SU-DHL-6 (cell line): ENCODE data around the gene CORO2A.
"Not testable (repeated sequence)": the region's sequence is repeated elsewhere in the genome, so short reads cannot be mapped to it uniquely, and the experiment has no call there.

Experiments
- H2AFZ ChIP-seq: fragments of 200-600 bp; sonication (generic); 2 replicates; pipeline ENCODE4 v1.6.1; 2014; ENCODE audit warnings: low read depth, mild to moderate bottlenecking, moderate library complexity, mixed read lengths, antibody characterized with exemption, low read length; ENCODE audit not compliant: severe bottlenecking
- H3F3A ChIP-seq: fragments of 200-600 bp; shearing (Covaris generic); 2 replicates; pipeline ENCODE4 v1.6.0; 2016; ENCODE audit warnings: antibody characterized with exemption, mild to moderate bottlenecking; ENCODE audit not compliant: insufficient read depth
- H3K27ac ChIP-seq: fragments of 200-600 bp; sonication (generic); 2 replicates; pipeline ENCODE4 v1.5.1; 2016; ENCODE audit warnings: low read depth, mild to moderate bottlenecking, low read length, moderate library complexity, mixed read lengths
- H3K27me3 ChIP-seq: fragments of 200-600 bp; sonication (generic), shearing (Covaris generic); 2 replicates; pipeline ENCODE4 v1.6.0; 2014; ENCODE audit warnings: mild to moderate bottlenecking, low read length
- H3K36me3 ChIP-seq: fragments of 200-600 bp; sonication (generic); 2 replicates; pipeline ENCODE4 v1.6.1; 2014; ENCODE audit warnings: mild to moderate bottlenecking, low read length, mixed read lengths
- H3K4me2 ChIP-seq: fragments of 300-600, 200-600 bp; shearing (Covaris generic), sonication (generic); 2 replicates; pipeline ENCODE4 v1.6.0; 2014; ENCODE audit warnings: low read length, low read depth, mild to moderate bottlenecking; ENCODE audit not compliant: poor library complexity, severe bottlenecking
- H3K4me3 ChIP-seq: fragments of 200-600 bp; sonication (generic); 2 replicates; pipeline ENCODE4 v1.5.1; 2014; ENCODE audit warnings: antibody characterized with exemption, low read length, mild to moderate bottlenecking, mixed read lengths; ENCODE audit not compliant: insufficient read depth, poor library complexity, severe bottlenecking
- H3K79me2 ChIP-seq: fragments of 200-600 bp; sonication (generic); 2 replicates; pipeline ENCODE4 v1.6.1; 2014; ENCODE audit warnings: mild to moderate bottlenecking, low read length, moderate library complexity; ENCODE audit not compliant: insufficient read depth
- H3K9ac ChIP-seq: fragments of 200-600 bp; sonication (generic); 2 replicates; pipeline ENCODE4 v1.7.0; 2014; ENCODE audit warnings: mild to moderate bottlenecking, low read length
- H3K9me2 ChIP-seq: fragments of 200-600 bp; sonication (generic); replicated peaks from 2 replicates; pipeline ENCODE4 v1.6.1; 2014; ENCODE audit warnings: low read length; ENCODE audit not compliant: insufficient read depth
- H3K9me3 ChIP-seq: fragments of 200-600 bp; sonication (generic); 2 replicates; pipeline ENCODE4 v1.6.1; 2014; ENCODE audit warnings: low read length, mixed read lengths; ENCODE audit not compliant: insufficient read depth
- H4K20me1 ChIP-seq: fragments of 200-600 bp; sonication (generic); 2 replicates; pipeline ENCODE4 v1.6.1; 2014; ENCODE audit warnings: low read depth, mild to moderate bottlenecking, antibody characterized with exemption, low read length, moderate library complexity, mixed read lengths
- CTCF ChIP-seq: fragments of 200-600 bp; sonication (generic); IDR thresholded peaks from one replicate; pipeline ENCODE4 v1.5.1; 2017; ENCODE audit warnings: antibody characterized with exemption, mild to moderate bottlenecking, low read length, moderate library complexity; ENCODE audit not compliant: insufficient read depth, poor library complexity, severe bottlenecking
- EZH2phosphoT487 ChIP-seq: fragments of 200-600 bp; sonication (generic), shearing (Covaris generic); conservative IDR thresholded peaks from 2 replicates; pipeline ENCODE4 v1.6.1; 2018; ENCODE audit warnings: mild to moderate bottlenecking, antibody characterized with exemption, low read length, moderate library complexity, mixed read lengths

Gene CORO2A

GRCh38 chr9:98175028-98175569 lies 17.3 kb downstream of the CORO2A start:
- no peak overlapping the region for H3K9ac ChIP-seq
- no peak overlapping the region for H3K4me3 ChIP-seq
- H3K79me2 ChIP-seq = no peaks in the 10 kb centered on the region
- no peaks in the 10 kb centered on the region for H3K27me3 ChIP-seq
- H2AFZ ChIP-seq = no peak overlapping the region
- no peaks in the 10 kb centered on the region for H3F3A ChIP-seq
- no peaks in the 10 kb centered on the region for H3K36me3 ChIP-seq
- no peaks in the 10 kb centered on the region for H4K20me1 ChIP-seq
- H3K4me2 ChIP-seq = no peak overlapping the region
- TF ChIP-seq EZH2phosphoT487 = no peak
- TF ChIP-seq CTCF = no peak
- H3K27ac ChIP-seq = no peak overlapping the region
- no peaks in the 10 kb centered on the region for H3K9me2 ChIP-seq
- H3K9me3 ChIP-seq = no peaks in the 10 kb centered on the region

DNA sequence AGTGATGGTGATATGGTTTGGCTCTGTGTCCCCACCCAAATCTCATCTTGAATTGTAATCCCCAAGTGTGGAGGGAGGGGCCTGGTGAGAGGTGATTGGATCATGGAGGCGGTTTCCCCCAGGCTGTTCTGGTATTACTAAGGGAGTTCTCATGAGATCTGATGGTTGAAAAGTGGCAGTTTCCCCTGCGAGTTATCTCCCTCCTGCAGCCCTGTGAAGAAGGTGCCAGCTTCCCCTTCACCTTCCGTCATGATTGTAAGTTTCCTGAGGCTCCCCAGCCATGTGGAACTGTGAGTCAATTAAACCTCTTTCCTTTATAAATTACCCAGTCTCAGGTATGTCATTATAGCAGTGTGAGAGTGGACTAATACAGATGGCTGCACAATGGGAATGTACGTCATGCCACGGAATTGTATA lies 17.9 kb downstream of the CORO2A start:
- H3K9ac ChIP-seq, H3K27ac ChIP-seq, H3K36me3 ChIP-seq, H3K4me3 ChIP-seq, H3K4me2 ChIP-seq, H3F3A ChIP-seq, H3K27me3 ChIP-seq, H3K9me3 ChIP-seq, H4K20me1 ChIP-seq, H3K9me2 ChIP-seq, H3K79me2 ChIP-seq, H2AFZ ChIP-seq: not testable (repeated sequence)

GRCh38 chr9:98173181-98173580 lies 19.3 kb downstream of the CORO2A start:
- Histone ChIP-seq H2AFZ (no peak overlapping the region), H3K27me3 (no peaks in the 10 kb centered on the region), H4K20me1 (no peaks in the 10 kb centered on the region), H3K9me3 (no peaks in the 10 kb centered on the region), H3F3A (no peaks in the 10 kb centered on the region), H3K4me2 (no peak overlapping the region), H3K4me3 (no peak overlapping the region), H3K27ac (no peak overlapping the region), H3K9ac (no peak overlapping the region), H3K79me2 (no peaks in the 10 kb centered on the region), H3K36me3 (no peaks in the 10 kb centered on the region), H3K9me2 (no peaks in the 10 kb centered on the region)
- TF ChIP-seq EZH2phosphoT487 (no peak), CTCF (no peak)

DNA sequence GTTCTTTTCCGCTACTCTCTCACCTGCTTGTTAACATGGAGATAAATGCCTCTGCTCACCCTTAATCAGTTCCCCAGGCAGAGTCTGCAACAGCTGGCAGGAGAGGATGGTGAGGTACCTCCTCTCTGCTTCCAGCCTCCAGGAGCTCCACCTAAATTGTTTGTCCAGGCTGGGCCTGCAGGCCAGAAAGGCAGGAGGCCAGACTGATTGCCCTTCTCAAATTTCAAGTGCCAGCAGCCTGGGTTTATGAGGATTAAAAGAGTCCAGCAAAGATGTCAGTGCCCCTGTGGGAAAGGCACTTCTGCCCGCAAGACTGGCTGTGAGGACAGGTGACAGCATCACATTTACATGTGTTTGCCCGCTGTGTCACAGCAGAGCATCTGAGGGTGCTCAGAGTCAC lies 19.8 kb downstream of the CORO2A start:
- Histone ChIP-seq H2AFZ (no peak overlapping the region), H3K27me3 (no peaks in the 10 kb centered on the region), H3K4me3 (no peak overlapping the region), H3K9me3 (no peaks in the 10 kb centered on the region), H3K79me2 (no peaks in the 10 kb centered on the region), H3K27ac (no peak overlapping the region), H4K20me1 (no peaks in the 10 kb centered on the region), H3K36me3 (no peaks in the 10 kb centered on the region), H3K4me2 (no peak overlapping the region), H3K9me2 (no peaks in the 10 kb centered on the region), H3F3A (no peaks in the 10 kb centered on the region), H3K9ac (no peak overlapping the region)
- TF ChIP-seq EZH2phosphoT487 = no peak
- no peak for TF ChIP-seq CTCF
